ENCODE measurements around the gene CHRNA10. TPM values are rescaled to one million over a fixed set of nuclear protein-coding genes. Genes with fewer than 3 reads are reported as not detected.
"Not testable (repeated sequence)": the region's sequence is repeated elsewhere in the genome, so short reads cannot be mapped to it uniquely, and the experiment has no call there.

Gene CHRNA10
- total and polyA plus RNA-seq, 10 of the 15 experiments (the other 5 are each of a cell fraction or from before 2014, with no cell fraction given): 0.14 to 1.5 (median 0.57) TPM

- no peaks in the 10 kb centered on the region for H3K4me1 ChIP-seq (ENCODE audit: control insufficient read depth, insufficient read depth, low read length)
- no peaks in the 10 kb centered on the region for H3K27me3 ChIP-seq (replicated peaks in 1 of 2; ENCODE audit: control insufficient read depth in 2 of 2, insufficient read depth in 2 of 2, low read length in 1 of 2)
- POLR2A ChIA-PET: no interaction called here
- H3K4me2 ChIP-seq (ENCODE audit: control insufficient read depth, insufficient read depth): no peak overlapping the region
- no peak for DNase-seq (ENCODE audit: low read depth, low spot score)
- in situ Hi-C loops (cut with MboI) (no loop called here), intact Hi-C loops (cut with micrococcal nuclease; ENCODE audit: unreplicated experiment) (no loop called here)
- no peak for FAIRE-seq
- CTCF ChIA-PET: no interaction called here
- no peaks in the 10 kb centered on the region for H4K20me1 ChIP-seq (ENCODE audit: control insufficient read depth, insufficient read depth)
- SMC1A ChIA-PET (ENCODE audit: uncharacterized antibody, unreplicated experiment): no interaction called here
- no peaks in the 10 kb centered on the region for H3K36me3 ChIP-seq (ENCODE audit: control insufficient read depth in 2 of 2, insufficient read depth in 2 of 2, low read length in 1 of 2)
- TF ChIP-seq SMAD1 (IDR thresholded peaks at IDR 0.05; ENCODE audit: low read depth, partially characterized antibody) (no peak), SREBF2 (IDR thresholded peaks at IDR 0.05; ENCODE audit: low read length) (no peak), POLR2AphosphoS5 (IDR thresholded peaks at IDR 0.05; ENCODE audit: low read length) (no peak), BRCA1 (IDR thresholded peaks at IDR 0.05; ENCODE audit: low read depth, low read length) (no peak), EP300 (IDR thresholded peaks at IDR 0.05; ENCODE audit: borderline replicate concordance in 1 of 2, control insufficient read depth in 1 of 2, low read depth in 2 of 2, low read length in 2 of 2) (no peak)
- no TSS peak for BruUV-seq (replicated peaks)
- ATAC-seq: no peak
- RAD21 ChIA-PET (ENCODE audit: unreplicated experiment): no interaction called here
- H3K4me3 ChIP-seq: no peak overlapping the region
- no peaks in the 10 kb centered on the region for H3K79me2 ChIP-seq (ENCODE audit: control insufficient read depth, insufficient read depth, low read length)
- H2AFZ ChIP-seq (ENCODE audit: control insufficient read depth, low read depth, low read length): no peak overlapping the region
- WGBS (ENCODE audit: insufficient coverage, insufficient replicate concordance, low lambda C conversion rate, missing lambda C conversion rate): 87% methylated on average over 7 of the region's 8 CpGs
- H3K9me3 ChIP-seq (replicated peaks; ENCODE audit: control insufficient read depth, insufficient read depth, low read length): no peaks in the 10 kb centered on the region
- H3K27ac ChIP-seq (ENCODE audit: control insufficient read depth, insufficient read depth): no peak overlapping the region
- H3K9ac ChIP-seq (ENCODE audit: control insufficient read depth, insufficient read depth, low read length): no peak overlapping the region
Measured at GRCh38 chr11:3658252-3658651, 12.9 kb downstream of the CHRNA10 start.

GRCh38 chr11:3657331-3657730, 13.9 kb downstream of the CHRNA10 start:
- RAD21 ChIA-PET (ENCODE audit: unreplicated experiment); SMC1A ChIA-PET (ENCODE audit: uncharacterized antibody, unreplicated experiment); FAIRE-seq; H3K4me2 ChIP-seq (ENCODE audit: control insufficient read depth, insufficient read depth); ATAC-seq; H3K9ac ChIP-seq (ENCODE audit: control insufficient read depth, insufficient read depth, low read length); H3K36me3 ChIP-seq (ENCODE audit: control insufficient read depth in 2 of 2, insufficient read depth in 2 of 2, low read length in 1 of 2); intact Hi-C loops (cut with micrococcal nuclease; ENCODE audit: unreplicated experiment); H3K4me1 ChIP-seq (ENCODE audit: control insufficient read depth, insufficient read depth, low read length); DNase-seq (ENCODE audit: low read depth, low spot score); H3K27me3 ChIP-seq (replicated peaks in 1 of 2; ENCODE audit: control insufficient read depth in 2 of 2, insufficient read depth in 2 of 2, low read length in 1 of 2); H2AFZ ChIP-seq (ENCODE audit: control insufficient read depth, low read depth, low read length); POLR2A ChIA-PET; H3K9me3 ChIP-seq (replicated peaks; ENCODE audit: control insufficient read depth, insufficient read depth, low read length); H3K27ac ChIP-seq (ENCODE audit: control insufficient read depth, insufficient read depth); in situ Hi-C loops (cut with MboI); BruUV-seq (replicated peaks); H4K20me1 ChIP-seq (ENCODE audit: control insufficient read depth, insufficient read depth); H3K4me3 ChIP-seq; H3K79me2 ChIP-seq (ENCODE audit: control insufficient read depth, insufficient read depth, low read length): not testable (repeated sequence)
- 36% methylated on average over 5 of the region's 5 CpGs for WGBS (ENCODE audit: insufficient coverage, insufficient replicate concordance, low lambda C conversion rate, missing lambda C conversion rate)
- CTCF ChIA-PET: interaction anchor here (0.6 kb wide), 1 partner anchor 491 kb away, joined by 4 read pairs; no protein-coding TSS in a partner anchor

Measured in GM12878 (cell line).